GM12878 (cell line): ENCODE measurements around the gene TK1. TPM values are rescaled to one million over a fixed set of nuclear protein-coding genes. Genes with fewer than 3 reads are reported as not detected.

Experiments used
- ATF3 ChIP-seq: IDR thresholded peaks from 2 replicates; pipeline ENCODE4 v1.6.1; 2011; ENCODE audit warnings: low read depth, mild to moderate bottlenecking, low read length, moderate library complexity, borderline replicate concordance; ENCODE audit errors: extremely low read depth
- BMI1 ChIP-seq: fragments of 450-650 bp; IDR thresholded peaks from 2 replicates; pipeline ENCODE4 v1.6.1; 2016; ENCODE audit warnings: mild to moderate bottlenecking, moderate library complexity, borderline replicate concordance
- CHD1 ChIP-seq: IDR thresholded peaks from 2 replicates; pipeline ENCODE4 v1.6.1; 2012; ENCODE audit warnings: low read depth, low read length, improper control_type of control experiment
- CREM ChIP-seq: IDR thresholded peaks from 2 replicates; pipeline ENCODE4 v1.6.1; 2014; ENCODE audit warnings: antibody characterized with exemption, low read depth
- E2F4 ChIP-seq: IDR thresholded peaks from 2 replicates; pipeline ENCODE4 v1.6.1; 2012; ENCODE audit warnings: low read depth, low read length, improper control_type of control experiment
- ESRRA ChIP-seq: IDR thresholded peaks from 2 replicates; pipeline ENCODE4 v1.6.1; 2012; ENCODE audit warnings: mild to moderate bottlenecking, low read length, improper control_type of control experiment
- FOS ChIP-seq: IDR thresholded peaks from 3 replicates; pipeline ENCODE4 v1.6.1; 2011; ENCODE audit warnings: borderline replicate concordance; ENCODE audit not compliant: insufficient read length; ENCODE audit errors: extremely low read depth
- GABPA ChIP-seq: IDR thresholded peaks from 2 replicates; pipeline ENCODE4 v1.6.1; 2014; ENCODE audit warnings: antibody characterized with exemption, low read depth, mild to moderate bottlenecking, inconsistent platforms
- HCFC1 ChIP-seq: fragments of 150-350 bp; IDR thresholded peaks from 2 replicates; pipeline ENCODE4 v1.6.1; 2014; ENCODE audit warnings: low read length
- HDGF ChIP-seq: fragments of 450-650 bp; IDR thresholded peaks from 2 replicates; pipeline ENCODE4 v1.6.1; 2016; ENCODE audit warnings: antibody characterized with exemption
- IKZF2 ChIP-seq, 2 experiments: fragments of 450-650 bp; IDR thresholded peaks; 2 replicates each; pipeline ENCODE4 v1.6.1; 2017; ENCODE audit warnings: mild to moderate bottlenecking in 2 of 2, moderate library complexity in 2 of 2
- JUND ChIP-seq: IDR thresholded peaks from 2 replicates; pipeline ENCODE4 v1.6.1; 2012; ENCODE audit warnings: low read depth, mild to moderate bottlenecking, low read length, improper control_type of control experiment, moderate library complexity
- MAX ChIP-seq: IDR thresholded peaks from 2 replicates; pipeline ENCODE4 v1.6.1; 2012; ENCODE audit warnings: low read depth, low read length, improper control_type of control experiment
- POLR2AphosphoS2 ChIP-seq: IDR thresholded peaks from 2 replicates; pipeline ENCODE4 v1.6.1; 2011; ENCODE audit warnings: low read depth, mild to moderate bottlenecking, low read length, improper control_type of control experiment, moderate library complexity
- RB1 ChIP-seq: fragments of 450-650 bp; formaldehyde crosslinking; IDR thresholded peaks from 2 replicates; pipeline ENCODE4 v1.6.1; 2017; ENCODE audit warnings: mild to moderate bottlenecking, borderline replicate concordance
- RBBP5 ChIP-seq: fragments of 200-600 bp; sonication (generic); conservative IDR thresholded peaks from 2 replicates; pipeline ENCODE4 v1.6.1; 2016
- REST ChIP-seq: IDR thresholded peaks from 2 replicates; pipeline ENCODE4 v1.6.1; 2012; ENCODE audit warnings: mild to moderate bottlenecking, low read depth, low read length
- RUNX3 ChIP-seq: IDR thresholded peaks from 2 replicates; pipeline ENCODE4 v1.6.1; 2012; ENCODE audit warnings: low read length, inconsistent platforms
- SIN3A ChIP-seq: IDR thresholded peaks from 2 replicates; pipeline ENCODE4 v1.6.1; 2012; ENCODE audit warnings: low read depth, low read length, improper control_type of control experiment
- SKIL ChIP-seq: fragments of 450-650 bp; IDR thresholded peaks from 2 replicates; pipeline ENCODE4 v1.6.1; 2017; ENCODE audit warnings: mild to moderate bottlenecking, low read depth, inconsistent platforms; ENCODE audit not compliant: poor library complexity, severe bottlenecking
- STAT3 ChIP-seq: IDR thresholded peaks from 2 replicates; pipeline ENCODE4 v1.6.1; 2011; ENCODE audit warnings: low read depth, low read length, improper control_type of control experiment
- ZBTB33 ChIP-seq: fragments of 450-650 bp; IDR thresholded peaks from 2 replicates; pipeline ENCODE4 v1.6.1; 2017; ENCODE audit warnings: mild to moderate bottlenecking
- ZNF622 ChIP-seq: fragments of 450-650 bp; IDR thresholded peaks from 2 replicates; pipeline ENCODE4 v1.6.1; 2017; ENCODE audit warnings: mild to moderate bottlenecking, inconsistent platforms
- polyA plus RNA-seq, 11 experiments: library from polyadenylated mRNA; depleted of rRNA in 4 of 11; unstranded in 6 of 11; stranded (reverse) in 5 of 11; fragments of >200 nt; fragmentation: Nextera tagmentation in 4 of 11; fragmentation: Illumina TruSeq in 1 of 11; extraction: Ambion mirVana in 4 of 11; extraction: Trizol in 1 of 11; gene quantifications; 1 replicate in 1 of 11; 2 replicates in 10 of 11; pipeline versions ENCODE4 v1.2.1 to v1.2.3, GENCODE V29; 2011 to 2016; ENCODE audit warnings: inconsistent platforms in 2 of 11, missing spikeins in 2 of 11, low read depth in 1 of 11
- total RNA-seq, 4 experiments: library from RNA; depleted of rRNA in 3 of 4; stranded (reverse); fragments of >200 nt in 3 of 4; fragmentation: Illumina TruSeq in 1 of 4; extraction: Trizol in 1 of 4; gene quantifications; 2 replicates each; pipeline versions ENCODE4 v1.2.1 to v1.2.3, GENCODE V29; 2013 to 2021

TK1 gene
- total and polyA plus RNA-seq, 10 of the 15 experiments (the other 5 are each of a cell fraction or from before 2014, with no cell fraction given): 4.6 to 175 (median 77.9) TPM

- TF ChIP-seq BMI1: no peak
- TF ChIP-seq RUNX3: no peak
- TF ChIP-seq STAT3: no peak
- TF ChIP-seq ZNF622: no peak
- TF ChIP-seq RB1: no peak
- TF ChIP-seq REST: no peak
- no peak for TF ChIP-seq CHD1
- 0 out of 2 replicates have a peak, but pooled peaks have one; percentile 33 for TF ChIP-seq HDGF
- TF ChIP-seq RBBP5: no peak
- TF ChIP-seq IKZF2 (IDR thresholded peaks at IDR 0.05): no peak
- 0 out of 2 replicates have a peak, but pooled peaks have one; percentile 12 for TF ChIP-seq MAX
- no peak for TF ChIP-seq SKIL
- TF ChIP-seq GABPA: no peak
- TF ChIP-seq FOS: no peak
- TF ChIP-seq POLR2AphosphoS2: peak; percentile 54; the same call in 1 of the 2 replicates
- TF ChIP-seq ATF3: no peak
- no peak for TF ChIP-seq ESRRA
- TF ChIP-seq CREM: no peak
- TF ChIP-seq SIN3A: peak; percentile 70; the same call in 1 of the 2 replicates
- no peak for TF ChIP-seq HCFC1
- no peak for TF ChIP-seq JUND
- TF ChIP-seq E2F4: no peak
- no peak for TF ChIP-seq ZBTB33
Measured at GRCh38 chr17:78127239-78127887, 59.5 kb downstream of the TK1 start (continued).
